SU-DHL-6 (cell line): ENCODE results near the gene GANC.
"Not testable (repeated sequence)": the region's sequence is repeated elsewhere in the genome, so short reads cannot be mapped to it uniquely, and the experiment has no call there.

Source experiments
- H2AFZ ChIP-seq: fragments of 200-600 bp; sonication (generic); 2 replicates; pipeline ENCODE4 v1.6.1; 2014; ENCODE audit warnings: low read depth, mild to moderate bottlenecking, moderate library complexity, mixed read lengths, antibody characterized with exemption, low read length; ENCODE audit not compliant: severe bottlenecking
- H3F3A ChIP-seq: fragments of 200-600 bp; shearing (Covaris generic); 2 replicates; pipeline ENCODE4 v1.6.0; 2016; ENCODE audit warnings: antibody characterized with exemption, mild to moderate bottlenecking; ENCODE audit not compliant: insufficient read depth
- H3K27ac ChIP-seq: fragments of 200-600 bp; sonication (generic); 2 replicates; pipeline ENCODE4 v1.5.1; 2016; ENCODE audit warnings: low read depth, mild to moderate bottlenecking, low read length, moderate library complexity, mixed read lengths
- H3K27me3 ChIP-seq: fragments of 200-600 bp; sonication (generic), shearing (Covaris generic); 2 replicates; pipeline ENCODE4 v1.6.0; 2014; ENCODE audit warnings: mild to moderate bottlenecking, low read length
- H3K36me3 ChIP-seq: fragments of 200-600 bp; sonication (generic); 2 replicates; pipeline ENCODE4 v1.6.1; 2014; ENCODE audit warnings: mild to moderate bottlenecking, low read length, mixed read lengths
- H3K4me2 ChIP-seq: fragments of 300-600, 200-600 bp; shearing (Covaris generic), sonication (generic); 2 replicates; pipeline ENCODE4 v1.6.0; 2014; ENCODE audit warnings: low read length, low read depth, mild to moderate bottlenecking; ENCODE audit not compliant: poor library complexity, severe bottlenecking
- H3K4me3 ChIP-seq: fragments of 200-600 bp; sonication (generic); 2 replicates; pipeline ENCODE4 v1.5.1; 2014; ENCODE audit warnings: antibody characterized with exemption, low read length, mild to moderate bottlenecking, mixed read lengths; ENCODE audit not compliant: insufficient read depth, poor library complexity, severe bottlenecking
- H3K79me2 ChIP-seq: fragments of 200-600 bp; sonication (generic); 2 replicates; pipeline ENCODE4 v1.6.1; 2014; ENCODE audit warnings: mild to moderate bottlenecking, low read length, moderate library complexity; ENCODE audit not compliant: insufficient read depth
- H3K9ac ChIP-seq: fragments of 200-600 bp; sonication (generic); 2 replicates; pipeline ENCODE4 v1.7.0; 2014; ENCODE audit warnings: mild to moderate bottlenecking, low read length
- H3K9me2 ChIP-seq: fragments of 200-600 bp; sonication (generic); replicated peaks from 2 replicates; pipeline ENCODE4 v1.6.1; 2014; ENCODE audit warnings: low read length; ENCODE audit not compliant: insufficient read depth
- H3K9me3 ChIP-seq: fragments of 200-600 bp; sonication (generic); 2 replicates; pipeline ENCODE4 v1.6.1; 2014; ENCODE audit warnings: low read length, mixed read lengths; ENCODE audit not compliant: insufficient read depth
- H4K20me1 ChIP-seq: fragments of 200-600 bp; sonication (generic); 2 replicates; pipeline ENCODE4 v1.6.1; 2014; ENCODE audit warnings: low read depth, mild to moderate bottlenecking, antibody characterized with exemption, low read length, moderate library complexity, mixed read lengths
- CTCF ChIP-seq: fragments of 200-600 bp; sonication (generic); IDR thresholded peaks from one replicate; pipeline ENCODE4 v1.5.1; 2017; ENCODE audit warnings: antibody characterized with exemption, mild to moderate bottlenecking, low read length, moderate library complexity; ENCODE audit not compliant: insufficient read depth, poor library complexity, severe bottlenecking
- EZH2phosphoT487 ChIP-seq: fragments of 200-600 bp; sonication (generic), shearing (Covaris generic); conservative IDR thresholded peaks from 2 replicates; pipeline ENCODE4 v1.6.1; 2018; ENCODE audit warnings: mild to moderate bottlenecking, antibody characterized with exemption, low read length, moderate library complexity, mixed read lengths

Gene GANC

DNA sequence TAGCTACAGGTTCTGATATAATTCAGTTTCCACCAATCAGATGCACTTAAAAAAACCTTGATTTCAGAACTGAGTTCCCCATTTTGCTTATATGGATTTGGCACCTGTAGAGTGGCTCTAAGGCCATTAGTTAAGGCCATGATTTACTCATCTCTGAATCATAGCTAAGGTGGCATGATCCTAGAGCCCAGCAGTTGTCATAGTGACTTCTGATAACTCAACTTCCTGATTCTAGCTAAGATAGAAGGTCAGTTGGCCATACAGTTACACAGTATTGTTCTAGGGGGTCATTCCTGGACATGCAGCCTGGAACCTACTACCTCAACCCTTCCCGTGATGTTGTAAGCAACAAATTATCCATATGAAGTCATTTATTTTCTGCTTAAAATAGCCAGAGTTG, 16.2 kb downstream of the GANC start:
- Histone ChIP-seq H3F3A (no peaks in the 10 kb centered on the region), H3K9me2 (no peaks in the 10 kb centered on the region), H3K4me2 (no peak overlapping the region), H3K4me3 (no peak overlapping the region), H3K27me3 (no peaks in the 10 kb centered on the region), H3K36me3 (no peaks in the 10 kb centered on the region), H3K27ac (no peak overlapping the region), H3K9ac (no peak overlapping the region), H3K9me3 (no peaks in the 10 kb centered on the region), H3K79me2 (no peaks in the 10 kb centered on the region), H4K20me1 (no peaks in the 10 kb centered on the region), H2AFZ (no peak overlapping the region)
- TF ChIP-seq EZH2phosphoT487, result no peak
- no peak for TF ChIP-seq CTCF

GRCh38 chr15:42301004-42301403, 28.0 kb downstream of the GANC start:
- not testable (repeated sequence) for H3K9me2 ChIP-seq, H3K4me3 ChIP-seq, H3F3A ChIP-seq, H3K36me3 ChIP-seq, H3K9me3 ChIP-seq, H3K9ac ChIP-seq, H4K20me1 ChIP-seq, H3K4me2 ChIP-seq, H3K27ac ChIP-seq, H3K27me3 ChIP-seq, H3K79me2 ChIP-seq, H2AFZ ChIP-seq

GRCh38 chr15:42306681-42307080, 33.7 kb downstream of the GANC start:
- TF ChIP-seq EZH2phosphoT487, result no peak
- TF ChIP-seq CTCF, result no peak
- no peak overlapping the region for H3K9ac ChIP-seq
- no peaks in the 10 kb centered on the region for H3K36me3 ChIP-seq
- no peak overlapping the region for H2AFZ ChIP-seq
- no peaks in the 10 kb centered on the region for H3F3A ChIP-seq
- H3K9me2 ChIP-seq, result no peaks in the 10 kb centered on the region
- H3K27ac ChIP-seq, result no peak overlapping the region
- no peaks in the 10 kb centered on the region for H3K9me3 ChIP-seq
- no peaks in the 10 kb centered on the region for H3K79me2 ChIP-seq
- no peak overlapping the region for H3K4me2 ChIP-seq
- no peak overlapping the region for H3K4me3 ChIP-seq
- H3K27me3 ChIP-seq, result no peaks in the 10 kb centered on the region
- H4K20me1 ChIP-seq, result no peaks in the 10 kb centered on the region

GRCh38 chr15:42313463-42313862, 40.5 kb downstream of the GANC start:
- no peak for TF ChIP-seq CTCF
- TF ChIP-seq EZH2phosphoT487, result no peak
- no peak overlapping the region for H3K4me2 ChIP-seq

More at GRCh38 chr15:42313463-42313862, 40.5 kb downstream of the GANC start:
- Histone ChIP-seq H3K79me2 (no peaks in the 10 kb centered on the region), H4K20me1 (no peaks in the 10 kb centered on the region), H3K9ac (no peak overlapping the region), H3K9me2 (no peaks in the 10 kb centered on the region), H3K27ac (no peak overlapping the region), H3K9me3 (no peaks in the 10 kb centered on the region), H3F3A (no peaks in the 10 kb centered on the region), H3K36me3 (no peaks in the 10 kb centered on the region), H3K4me3 (no peak overlapping the region), H2AFZ (no peak overlapping the region), H3K27me3 (no peaks in the 10 kb centered on the region)
